H1 (cell line): Measurements from ENCODE around the gene SLC8A3. TPM values are rescaled to one million over a fixed set of nuclear protein-coding genes. Genes with fewer than 3 reads are reported as not detected.

Experiments
- CTCF ChIA-PET: fragments of 300-600 bp; sonication (Branson Sonifier 250); formaldehyde crosslinking; loops from one replicate; lab custom pipeline; 2021; ENCODE audit not compliant: partially characterized antibody; lab: Charles Lee
- POLR2A ChIA-PET: fragments of 300-600 bp; sonication (Branson Sonifier 250); formaldehyde crosslinking; loops from one replicate; lab custom pipeline; 2021; ENCODE audit warnings: inconsistent platforms; ENCODE audit not compliant: partially characterized antibody; lab: Charles Lee
- DNase-seq, 2 experiments: peaks; one replicate each; pipeline versions ENCODE4 v3.0.0 to v3.0.0-alpha.2; 2010 to 2022; ENCODE audit warnings: low spot score in 2 of 2, low read depth in 1 of 2, mixed read lengths in 1 of 2
- FAIRE-seq: peaks from 2 replicates; lab custom pipeline; 2011; peaks lifted over from hg19 to GRCh38; lab: Jason Lieb, UNC
- H2AFZ ChIP-seq: 2 replicates; pipeline ENCODE4 v1.8.1; 2012; ENCODE audit warnings: low read length, inconsistent platforms
- H2AK5ac ChIP-seq: 2 replicates; pipeline ENCODE4 v1.6.1; 2013; ENCODE audit warnings: low read depth, low read length
- H2BK120ac ChIP-seq: replicated peaks from 2 replicates; pipeline ENCODE3; 2013; ENCODE audit warnings: low read depth, low read length, inconsistent platforms
- H2BK12ac ChIP-seq: 2 replicates; pipeline ENCODE4 v1.6.1; 2013; ENCODE audit warnings: low read depth, low read length
- H2BK15ac ChIP-seq: 2 replicates; pipeline ENCODE4 v1.6.1; 2013; ENCODE audit warnings: low read length
- H2BK20ac ChIP-seq: 2 replicates; pipeline ENCODE4 v1.6.1; 2013; ENCODE audit warnings: low read length
- H2BK5ac ChIP-seq: 2 replicates; pipeline ENCODE4 v1.6.1; 2013; ENCODE audit warnings: low read depth, low read length
- H3K14ac ChIP-seq: 2 replicates; pipeline ENCODE4 v1.6.1; 2013; ENCODE audit warnings: inconsistent platforms; ENCODE audit not compliant: insufficient read length
- H3K18ac ChIP-seq: 2 replicates; pipeline ENCODE4 v1.6.1; 2013; ENCODE audit warnings: low read length; ENCODE audit errors: extremely low read depth
- H3K23ac ChIP-seq: 2 replicates; pipeline ENCODE4 v1.6.1; 2013; ENCODE audit warnings: inconsistent platforms; ENCODE audit not compliant: insufficient read length
- H3K23me2 ChIP-seq: 2 replicates; pipeline ENCODE4 v1.6.1; 2013; ENCODE audit warnings: low read depth, low read length
- H3K27ac ChIP-seq: 2 replicates; pipeline ENCODE4 v1.6.1; 2011; ENCODE audit warnings: low read depth, low read length, inconsistent platforms
- H3K27me3 ChIP-seq, 4 experiments: replicated peaks in 1 of 4; 1 replicate in 1 of 4; 2 replicates in 3 of 4; pipeline versions ENCODE4 v1.6.1 to v1.8.1; 2011 to 2013; ENCODE audit warnings: low read length in 3 of 4, mild to moderate bottlenecking in 3 of 4, inconsistent platforms in 2 of 4, mixed read lengths in 2 of 4, moderate library complexity in 1 of 4; ENCODE audit not compliant: control insufficient read depth in 3 of 4, insufficient read depth in 3 of 4; ENCODE audit errors: extremely low read depth in 1 of 4
- H3K36me3 ChIP-seq, 4 experiments: 2 replicates each; pipeline versions ENCODE4 v1.6.1 to v1.8.1; 2011 to 2013; ENCODE audit warnings: mild to moderate bottlenecking in 4 of 4, low read length in 3 of 4, moderate library complexity in 2 of 4, control low read depth in 1 of 4, inconsistent platforms in 1 of 4; ENCODE audit not compliant: insufficient read depth in 4 of 4, control insufficient read depth in 2 of 4
- H3K4ac ChIP-seq: replicated peaks from 2 replicates; pipeline ENCODE3; 2013; ENCODE audit warnings: low read length, low read depth, mixed read lengths, inconsistent platforms; ENCODE audit not compliant: insufficient read length
- H3K4me1 ChIP-seq, 4 experiments: replicated peaks in 1 of 4; 1 replicate in 1 of 4; 2 replicates in 3 of 4; pipeline versions ENCODE4 v1.6.1 to v1.8.1; 2011 to 2013; ENCODE audit warnings: low read length in 3 of 4, inconsistent platforms in 2 of 4, mixed read lengths in 1 of 4; ENCODE audit not compliant: insufficient read depth in 4 of 4, control insufficient read depth in 3 of 4
- H3K4me2 ChIP-seq, 2 experiments: 2 replicates each; pipeline versions ENCODE4 v1.6.1 to v1.8.1; 2011 to 2013; ENCODE audit warnings: low read depth in 2 of 2, low read length in 2 of 2, control low read depth in 1 of 2, inconsistent platforms in 1 of 2, mild to moderate bottlenecking in 1 of 2; ENCODE audit not compliant: insufficient read depth in 1 of 2
- H3K4me3 ChIP-seq, 4 experiments: fragments of 200-600, 300-600 bp in 1 of 4; sonication (generic), shearing (Covaris generic), sonication (Bioruptor Twin) in 1 of 4; 2 replicates each; pipeline versions ENCODE4 v1.5.1 to v1.8.1; 2011 to 2016; ENCODE audit warnings: low read length in 4 of 4, low read depth in 3 of 4, control low read depth in 2 of 4, inconsistent platforms in 2 of 4, mild to moderate bottlenecking in 2 of 4, mixed read lengths in 1 of 4, moderate library complexity in 1 of 4; ENCODE audit not compliant: insufficient read depth in 2 of 4; ENCODE audit errors: extremely low read depth in 1 of 4
- H3K56ac ChIP-seq: replicated peaks from 2 replicates; pipeline ENCODE3; 2013; ENCODE audit warnings: low read depth, mild to moderate bottlenecking, mixed read lengths, low read length, inconsistent platforms; ENCODE audit not compliant: insufficient read length
- H3K79me1 ChIP-seq: 2 replicates; pipeline ENCODE4 v1.6.1; 2013; ENCODE audit warnings: low read depth, low read length, control low read depth
- H3K79me2 ChIP-seq, 2 experiments: 2 replicates each; pipeline versions ENCODE4 v1.6.1 to v1.8.1; 2012 to 2013; ENCODE audit warnings: low read length in 2 of 2, mild to moderate bottlenecking in 2 of 2, inconsistent platforms in 1 of 2; ENCODE audit not compliant: insufficient read depth in 2 of 2, control insufficient read depth in 1 of 2
- H3K9ac ChIP-seq, 4 experiments: replicated peaks in 1 of 4; 1 replicate in 1 of 4; 2 replicates in 3 of 4; pipeline versions ENCODE4 v1.6.1 to v1.8.1; 2011 to 2013; ENCODE audit warnings: low read depth in 3 of 4, low read length in 3 of 4, control low read depth in 2 of 4, mild to moderate bottlenecking in 2 of 4, moderate library complexity in 2 of 4, inconsistent platforms in 1 of 4; ENCODE audit errors: extremely low read depth in 1 of 4
- H3K9me3 ChIP-seq, 2 experiments: 2 replicates each; pipeline versions ENCODE4 v1.6.1 to v1.8.1; 2012 to 2013; ENCODE audit warnings: mild to moderate bottlenecking in 2 of 2, moderate library complexity in 2 of 2, control low read depth in 1 of 2, inconsistent platforms in 1 of 2, low read depth in 1 of 2, low read length in 1 of 2, mixed read lengths in 1 of 2; ENCODE audit not compliant: insufficient read depth in 2 of 2
- H4K20me1 ChIP-seq, 2 experiments: replicated peaks in 1 of 2; 2 replicates each; pipeline versions ENCODE3 to v1.8.1; 2011 to 2013; ENCODE audit warnings: inconsistent platforms in 2 of 2, low read length in 2 of 2, mild to moderate bottlenecking in 1 of 2; ENCODE audit not compliant: insufficient read depth in 2 of 2, control insufficient read depth in 1 of 2
- H4K5ac ChIP-seq: 2 replicates; pipeline ENCODE4 v1.6.1; 2013; ENCODE audit warnings: low read length, low read depth, mixed read lengths, inconsistent platforms; ENCODE audit not compliant: insufficient read length
- H4K8ac ChIP-seq: 2 replicates; pipeline ENCODE4 v1.8.0; 2013; ENCODE audit warnings: mild to moderate bottlenecking, moderate library complexity, low read length, inconsistent platforms; ENCODE audit not compliant: insufficient read depth; ENCODE audit errors: extremely low read depth
- H4K91ac ChIP-seq: replicated peaks from 2 replicates; pipeline ENCODE3; 2013; ENCODE audit warnings: low read length, mixed read lengths, inconsistent platforms; ENCODE audit not compliant: insufficient read length
- CEBPB ChIP-seq: IDR thresholded peaks from 2 replicates; pipeline ENCODE4 v1.6.1; 2012; ENCODE audit warnings: low read depth, low read length
- KDM4A ChIP-seq: IDR thresholded peaks from one replicate; pipeline ENCODE4 v1.7.1; 2012; ENCODE audit warnings: low read depth, mild to moderate bottlenecking, moderate library complexity, low read length, inconsistent platforms; ENCODE audit not compliant: severe bottlenecking
- NANOG ChIP-seq: IDR thresholded peaks from 2 replicates; pipeline ENCODE4 v1.6.1; 2011; ENCODE audit warnings: low read length, low read depth, mild to moderate bottlenecking, inconsistent platforms; ENCODE audit not compliant: insufficient read depth, poor library complexity, severe bottlenecking
- PHF8 ChIP-seq: fragments of 200-600 bp; sonication (generic); conservative IDR thresholded peaks from 2 replicates; pipeline ENCODE4 v1.7.1; 2012; ENCODE audit warnings: low read depth, mild to moderate bottlenecking, inconsistent platforms, low read length, moderate library complexity
- POLR2AphosphoS5 ChIP-seq: IDR thresholded peaks from 2 replicates; pipeline ENCODE4 v1.6.1; 2011; ENCODE audit warnings: low read depth, low read length
- POU5F1 ChIP-seq: IDR thresholded peaks from 2 replicates; pipeline ENCODE4 v1.6.1; 2011; ENCODE audit warnings: low read depth, mild to moderate bottlenecking, low read length, moderate library complexity
- RNF2 ChIP-seq: fragments of 200-900, 300-1000 bp; sonication (generic); IDR thresholded peaks from 2 replicates; pipeline ENCODE4 v1.7.1; 2016; ENCODE audit warnings: borderline replicate concordance, low read depth, mild to moderate bottlenecking, antibody characterized with exemption, low read length; ENCODE audit not compliant: poor library complexity, severe bottlenecking; ENCODE audit errors: missing control alignments
- SIN3A ChIP-seq, 2 experiments: IDR thresholded peaks in 1 of 2; conservative IDR thresholded peaks in 1 of 2; 2 replicates each; pipeline ENCODE4 v1.6.1; 2011 to 2012; ENCODE audit warnings: low read length in 2 of 2, improper control_type of control experiment in 1 of 2, low read depth in 1 of 2, mild to moderate bottlenecking in 1 of 2
- SRF ChIP-seq: IDR thresholded peaks from 2 replicates; pipeline ENCODE4 v1.6.1; 2011; ENCODE audit warnings: mild to moderate bottlenecking, low read depth, low read length, moderate library complexity
- ZNF274 ChIP-seq: IDR thresholded peaks from 2 replicates; pipeline ENCODE4 v1.7.0; 2012; ENCODE audit warnings: low read length, borderline replicate concordance; ENCODE audit errors: extremely low read depth
- WGBS, 2 experiments: shearing (Covaris generic) in 1 of 2; methylation state at CpG; one replicate each; pipeline versions ENCODE4 v1.1.6 to v1.1.7; 2013 to 2015; ENCODE audit warnings: low lambda C conversion rate in 2 of 2, mixed read lengths in 2 of 2, inconsistent platforms in 1 of 2, low coverage in 1 of 2, missing lambda C conversion rate in 1 of 2; ENCODE audit not compliant: insufficient replicate concordance in 2 of 2, insufficient coverage in 1 of 2, insufficient read length in 1 of 2; ENCODE audit errors: extremely low coverage in 1 of 2, missing lambda C conversion rate in 1 of 2; 5-methylcytosine and 5-hydroxymethylcytosine counted together
- polyA plus RNA-seq, 7 experiments: library from polyadenylated mRNA; depleted of rRNA in 3 of 7; stranded (reverse) in 5 of 7; unstranded in 2 of 7; fragments of >200 nt in 5 of 7; fragments of 200-250 nt in 2 of 7; gene quantifications; 1 replicate in 5 of 7; 2 replicates in 1 of 7; 4 replicates in 1 of 7; pipeline versions ENCODE4 v1.2.1 to v1.2.3, GENCODE V29; 2011 to 2013; ENCODE audit warnings: missing spikeins in 2 of 7, mixed read lengths in 2 of 7
- total RNA-seq: library from RNA; stranded (reverse); fragmentation: NEBNext Ultra II Directional; extraction: Animal tissue kit (Norgen Biotek cat#: 25700); gene quantifications from 2 replicates; pipeline ENCODE4 v1.2.1, GENCODE V29; 2021

Gene SLC8A3
- total and polyA plus RNA-seq, 2 of the 8 experiments (the other 6 are each of a cell fraction or from before 2014, with no cell fraction given), result 0.38 to 1.1 TPM

GRCh38 chr14:70080076-70080475, 108.7 kb downstream of the SLC8A3 start:
- ChIA-PET POLR2A (no interaction called here), CTCF (interaction anchor here (1.0 to 2.2 kb wide), 6 partner anchors 9 to 77 kb away, joined by 3 to 8 read pairs (median 3); no protein-coding TSS in a partner anchor)
- Histone ChIP-seq H3K23ac (no peak overlapping the region), H3K4me1 (peaks cover 0 to 6% (median 0%) of the 10 kb centered on the region in 4 experiments; a peak in 3 of 7 replicates), H3K4me2 (no peak overlapping the region), H3K36me3 (no peaks in the 10 kb centered on the region), H3K9me3 (no peaks in the 10 kb centered on the region), H3K56ac (no peak overlapping the region), H2BK15ac (no peak overlapping the region), H3K4me3 (no peak overlapping the region), H4K5ac (no peak overlapping the region), H2BK12ac (no peak overlapping the region), H3K9ac (no peak overlapping the region), H4K91ac (no peak overlapping the region), H3K4ac (no peak overlapping the region), H3K79me1 (no peaks in the 10 kb centered on the region), H3K14ac (no peak overlapping the region), H3K27ac (no peak overlapping the region), H3K79me2 (no peaks in the 10 kb centered on the region), H4K20me1 (no peaks in the 10 kb centered on the region), H4K8ac (no peak overlapping the region; the same call in 1 of the 2 replicates), H3K27me3 (no peaks in the 10 kb centered on the region; a peak in 1 of 7 replicates), H2AK5ac (no peak overlapping the region), H2BK120ac (no peak overlapping the region), H2BK5ac (no peak overlapping the region), H3K23me2 (no peaks in the 10 kb centered on the region), H2BK20ac (no peak overlapping the region), H3K18ac (no peak overlapping the region), H2AFZ (no peak overlapping the region)
- FAIRE-seq (no peak), DNase-seq (no peak)
- 88% methylated on average over 6 of the region's 6 CpGs; no CpG with 5 or more reads in 1 of the 2 experiments for WGBS, 2 experiments
- TF ChIP-seq POLR2AphosphoS5, result no peak
- no peak for TF ChIP-seq ZNF274
- TF ChIP-seq CEBPB, result no peak
- TF ChIP-seq POU5F1, result no peak
- TF ChIP-seq SIN3A (conservative IDR thresholded peaks at IDR 0.05 in 1 of 2, IDR thresholded peaks at IDR 0.05 in 1 of 2; ENCODE audit: low read depth in 1 of 2, low read length in 2 of 2), result no peak
- no peak for TF ChIP-seq PHF8
- no peak for TF ChIP-seq RNF2
- TF ChIP-seq KDM4A, result no peak
- no peak for TF ChIP-seq NANOG
- no peak for TF ChIP-seq SRF
